ENCODE data around the gene SPNS1.

DNA sequence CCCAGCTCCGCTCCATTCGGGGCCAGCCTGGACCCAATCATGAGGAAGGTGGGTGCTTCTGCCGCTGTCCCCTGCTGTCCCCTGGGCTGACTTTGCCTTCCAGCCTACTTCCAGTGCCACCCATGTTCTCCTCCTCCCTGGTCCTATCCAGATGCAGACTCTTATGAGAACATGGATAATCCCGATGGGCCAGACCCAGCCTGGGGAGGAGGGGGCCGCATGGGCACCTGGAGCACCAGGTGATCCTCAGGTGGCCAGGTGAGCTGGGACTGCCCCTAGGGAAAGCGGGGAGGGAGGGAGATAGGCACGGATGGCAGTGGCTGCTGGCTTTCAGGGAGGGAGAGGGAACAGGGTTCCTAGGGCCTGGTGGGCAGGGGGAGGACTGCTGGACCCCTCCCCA lies 35.9 kb upstream of the SPNS1 start:
- TF ChIP-seq, protein P1, sequence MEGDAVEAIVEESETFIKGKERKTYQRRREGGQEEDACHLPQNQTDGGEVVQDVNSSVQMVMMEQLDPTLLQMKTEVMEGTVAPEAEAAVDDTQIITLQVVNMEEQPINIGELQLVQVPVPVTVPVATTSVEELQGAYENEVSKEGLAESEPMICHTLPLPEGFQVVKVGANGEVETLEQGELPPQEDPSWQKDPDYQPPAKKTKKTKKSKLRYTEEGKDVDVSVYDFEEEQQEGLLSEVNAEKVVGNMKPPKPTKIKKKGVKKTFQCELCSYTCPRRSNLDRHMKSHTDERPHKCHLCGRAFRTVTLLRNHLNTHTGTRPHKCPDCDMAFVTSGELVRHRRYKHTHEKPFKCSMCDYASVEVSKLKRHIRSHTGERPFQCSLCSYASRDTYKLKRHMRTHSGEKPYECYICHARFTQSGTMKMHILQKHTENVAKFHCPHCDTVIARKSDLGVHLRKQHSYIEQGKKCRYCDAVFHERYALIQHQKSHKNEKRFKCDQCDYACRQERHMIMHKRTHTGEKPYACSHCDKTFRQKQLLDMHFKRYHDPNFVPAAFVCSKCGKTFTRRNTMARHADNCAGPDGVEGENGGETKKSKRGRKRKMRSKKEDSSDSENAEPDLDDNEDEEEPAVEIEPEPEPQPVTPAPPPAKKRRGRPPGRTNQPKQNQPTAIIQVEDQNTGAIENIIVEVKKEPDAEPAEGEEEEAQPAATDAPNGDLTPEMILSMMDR (IDR thresholded peaks at IDR 0.05): no peak
- TF ChIP-seq POLR2AphosphoS5 (IDR thresholded peaks at IDR 0.05): no peak
- no peak for TF ChIP-seq POLR2A (IDR thresholded peaks at IDR 0.05)
- TF ChIP-seq EP300 (IDR thresholded peaks at IDR 0.05; ENCODE audit: low read depth): no peak
